Suppressor macrophage treated with lipopolysaccharide for 4 hours (primary cell): ENCODE data around the gene ADGRF5.
A peak's percentile ranks its signal among the peaks of the same experiment; 100 is the strongest.

Experiments
- DNase-seq: peaks from one replicate; pipeline ENCODE4 v3.0.0-alpha.2; 2020

ADGRF5 gene

GRCh38 chr6:46819561-46819960 is 102.2 kb downstream of the ADGRF5 start:
- no peak for DNase-seq

DNA sequence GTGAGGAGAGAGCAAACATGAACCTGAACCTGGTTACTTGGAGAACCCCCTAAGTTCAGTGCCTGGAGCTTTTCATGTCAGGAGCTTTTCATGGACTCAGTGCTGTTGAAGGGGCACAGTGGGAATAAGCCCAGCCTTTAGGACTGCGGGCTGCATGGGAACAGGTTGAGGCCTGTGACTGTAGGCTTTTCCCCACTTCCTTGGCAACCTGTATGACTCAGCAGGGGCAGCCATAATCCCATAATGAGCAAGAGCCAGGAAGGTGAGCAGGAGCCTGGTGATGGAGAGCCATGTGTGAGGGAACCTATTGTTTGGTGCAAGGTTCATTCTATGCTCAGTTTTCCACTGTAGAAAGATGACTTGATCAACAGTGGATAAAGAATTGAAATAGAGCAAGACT is 105.1 kb downstream of the ADGRF5 start:
- DNase-seq: no peak

GRCh38 chr6:46815130-46815529 is 106.6 kb downstream of the ADGRF5 start:
- no peak for DNase-seq

GRCh38 chr6:46808806-46809205 is 112.9 kb downstream of the ADGRF5 start:
- peak; percentile 29 for DNase-seq
